SU-DHL-6 (cell line): Measurements from ENCODE around the gene CUX1.

Experiments used
- H2AFZ ChIP-seq: fragments of 200-600 bp; sonication (generic); 2 replicates; pipeline ENCODE4 v1.6.1; 2014; ENCODE audit warnings: low read depth, mild to moderate bottlenecking, moderate library complexity, mixed read lengths, antibody characterized with exemption, low read length; ENCODE audit not compliant: severe bottlenecking
- H3F3A ChIP-seq: fragments of 200-600 bp; shearing (Covaris generic); 2 replicates; pipeline ENCODE4 v1.6.0; 2016; ENCODE audit warnings: antibody characterized with exemption, mild to moderate bottlenecking; ENCODE audit not compliant: insufficient read depth
- H3K27ac ChIP-seq: fragments of 200-600 bp; sonication (generic); 2 replicates; pipeline ENCODE4 v1.5.1; 2016; ENCODE audit warnings: low read depth, mild to moderate bottlenecking, low read length, moderate library complexity, mixed read lengths
- H3K27me3 ChIP-seq: fragments of 200-600 bp; sonication (generic), shearing (Covaris generic); 2 replicates; pipeline ENCODE4 v1.6.0; 2014; ENCODE audit warnings: mild to moderate bottlenecking, low read length
- H3K36me3 ChIP-seq: fragments of 200-600 bp; sonication (generic); 2 replicates; pipeline ENCODE4 v1.6.1; 2014; ENCODE audit warnings: mild to moderate bottlenecking, low read length, mixed read lengths
- H3K4me2 ChIP-seq: fragments of 300-600, 200-600 bp; shearing (Covaris generic), sonication (generic); 2 replicates; pipeline ENCODE4 v1.6.0; 2014; ENCODE audit warnings: low read length, low read depth, mild to moderate bottlenecking; ENCODE audit not compliant: poor library complexity, severe bottlenecking
- H3K4me3 ChIP-seq: fragments of 200-600 bp; sonication (generic); 2 replicates; pipeline ENCODE4 v1.5.1; 2014; ENCODE audit warnings: antibody characterized with exemption, low read length, mild to moderate bottlenecking, mixed read lengths; ENCODE audit not compliant: insufficient read depth, poor library complexity, severe bottlenecking
- H3K79me2 ChIP-seq: fragments of 200-600 bp; sonication (generic); 2 replicates; pipeline ENCODE4 v1.6.1; 2014; ENCODE audit warnings: mild to moderate bottlenecking, low read length, moderate library complexity; ENCODE audit not compliant: insufficient read depth
- H3K9ac ChIP-seq: fragments of 200-600 bp; sonication (generic); 2 replicates; pipeline ENCODE4 v1.7.0; 2014; ENCODE audit warnings: mild to moderate bottlenecking, low read length
- H3K9me2 ChIP-seq: fragments of 200-600 bp; sonication (generic); replicated peaks from 2 replicates; pipeline ENCODE4 v1.6.1; 2014; ENCODE audit warnings: low read length; ENCODE audit not compliant: insufficient read depth
- H3K9me3 ChIP-seq: fragments of 200-600 bp; sonication (generic); 2 replicates; pipeline ENCODE4 v1.6.1; 2014; ENCODE audit warnings: low read length, mixed read lengths; ENCODE audit not compliant: insufficient read depth
- H4K20me1 ChIP-seq: fragments of 200-600 bp; sonication (generic); 2 replicates; pipeline ENCODE4 v1.6.1; 2014; ENCODE audit warnings: low read depth, mild to moderate bottlenecking, antibody characterized with exemption, low read length, moderate library complexity, mixed read lengths
- EZH2phosphoT487 ChIP-seq: fragments of 200-600 bp; sonication (generic), shearing (Covaris generic); conservative IDR thresholded peaks from 2 replicates; pipeline ENCODE4 v1.6.1; 2018; ENCODE audit warnings: mild to moderate bottlenecking, antibody characterized with exemption, low read length, moderate library complexity, mixed read lengths
- TF ChIP-seq, protein P1 (sequence below): fragments of 200-600 bp; sonication (generic); IDR thresholded peaks from one replicate; pipeline ENCODE4 v1.5.1; 2017; ENCODE audit warnings: antibody characterized with exemption, mild to moderate bottlenecking, low read length, moderate library complexity; ENCODE audit not compliant: insufficient read depth, poor library complexity, severe bottlenecking

Gene CUX1

GRCh38 chr7:102073931-102074880 lies 256.8 kb downstream of the CUX1 start:
- peaks cover 34% of the 10 kb centered on the region; the same call in 1 of the 2 replicates for H3K36me3 ChIP-seq
- H3K27me3 ChIP-seq = no peaks in the 10 kb centered on the region
- peaks cover 63% of the 10 kb centered on the region for H3K79me2 ChIP-seq
- no peak overlapping the region for H3K4me3 ChIP-seq
- TF ChIP-seq, protein P1, sequence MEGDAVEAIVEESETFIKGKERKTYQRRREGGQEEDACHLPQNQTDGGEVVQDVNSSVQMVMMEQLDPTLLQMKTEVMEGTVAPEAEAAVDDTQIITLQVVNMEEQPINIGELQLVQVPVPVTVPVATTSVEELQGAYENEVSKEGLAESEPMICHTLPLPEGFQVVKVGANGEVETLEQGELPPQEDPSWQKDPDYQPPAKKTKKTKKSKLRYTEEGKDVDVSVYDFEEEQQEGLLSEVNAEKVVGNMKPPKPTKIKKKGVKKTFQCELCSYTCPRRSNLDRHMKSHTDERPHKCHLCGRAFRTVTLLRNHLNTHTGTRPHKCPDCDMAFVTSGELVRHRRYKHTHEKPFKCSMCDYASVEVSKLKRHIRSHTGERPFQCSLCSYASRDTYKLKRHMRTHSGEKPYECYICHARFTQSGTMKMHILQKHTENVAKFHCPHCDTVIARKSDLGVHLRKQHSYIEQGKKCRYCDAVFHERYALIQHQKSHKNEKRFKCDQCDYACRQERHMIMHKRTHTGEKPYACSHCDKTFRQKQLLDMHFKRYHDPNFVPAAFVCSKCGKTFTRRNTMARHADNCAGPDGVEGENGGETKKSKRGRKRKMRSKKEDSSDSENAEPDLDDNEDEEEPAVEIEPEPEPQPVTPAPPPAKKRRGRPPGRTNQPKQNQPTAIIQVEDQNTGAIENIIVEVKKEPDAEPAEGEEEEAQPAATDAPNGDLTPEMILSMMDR = no peak
- TF ChIP-seq EZH2phosphoT487 = no peak
- 0 out of 2 replicates have a peak, but pooled peaks cover 7% of the 10 kb centered on the region for H3F3A ChIP-seq
- H2AFZ ChIP-seq = no peak overlapping the region
- H3K27ac ChIP-seq = no peak overlapping the region
- 0 out of 2 replicates have a peak, but pooled peaks cover 4% of the 10 kb centered on the region for H4K20me1 ChIP-seq
- no peak overlapping the region for H3K4me2 ChIP-seq
- H3K9me2 ChIP-seq = no peaks in the 10 kb centered on the region
- H3K9ac ChIP-seq = no peak overlapping the region
- H3K9me3 ChIP-seq = no peaks in the 10 kb centered on the region

- H3K36me3 ChIP-seq = peaks cover 33% of the 10 kb centered on the region; the same call in 1 of the 2 replicates
- 0 out of 2 replicates have a peak, but pooled peaks cover 7% of the 10 kb centered on the region for H3F3A ChIP-seq
- no peak overlapping the region for H3K4me3 ChIP-seq
- H3K9ac ChIP-seq = no peak overlapping the region
- H3K9me2 ChIP-seq = no peaks in the 10 kb centered on the region
- H3K27ac ChIP-seq = no peak overlapping the region
- no peaks in the 10 kb centered on the region for H3K9me3 ChIP-seq
- H3K79me2 ChIP-seq = peaks cover 57% of the 10 kb centered on the region; the same call in 1 of the 2 replicates
- no peaks in the 10 kb centered on the region for H3K27me3 ChIP-seq
- no peak overlapping the region for H3K4me2 ChIP-seq
- H2AFZ ChIP-seq = no peak overlapping the region
- TF ChIP-seq EZH2phosphoT487 = no peak
- TF ChIP-seq, protein P1 = no peak
- 0 out of 2 replicates have a peak, but pooled peaks cover 4% of the 10 kb centered on the region for H4K20me1 ChIP-seq
These were observed 257.7 kb downstream of the CUX1 start for GRCh38 chr7:102075126-102075525.

GRCh38 chr7:102075553-102076135 lies 258.2 kb downstream of the CUX1 start:
- no peaks in the 10 kb centered on the region for H3K9me3 ChIP-seq
- H3K36me3 ChIP-seq = peaks cover 28% of the 10 kb centered on the region; the same call in 1 of the 2 replicates
- 0 out of 2 replicates have a peak, but pooled peaks cover 7% of the 10 kb centered on the region for H3F3A ChIP-seq
- H3K4me3 ChIP-seq = no peak overlapping the region
- H3K4me2 ChIP-seq = no peak overlapping the region
- H3K9ac ChIP-seq = no peak overlapping the region
- H4K20me1 ChIP-seq = 0 out of 2 replicates have a peak, but pooled peaks cover 4% of the 10 kb centered on the region
- no peak overlapping the region for H3K27ac ChIP-seq
- no peak for TF ChIP-seq EZH2phosphoT487
- TF ChIP-seq, protein P1 = no peak
- no peak overlapping the region for H2AFZ ChIP-seq
- H3K79me2 ChIP-seq = peaks cover 52% of the 10 kb centered on the region; the same call in 1 of the 2 replicates
- no peaks in the 10 kb centered on the region for H3K9me2 ChIP-seq
- H3K27me3 ChIP-seq = no peaks in the 10 kb centered on the region
